HG03565 (cell line): ENCODE data around the gene SF3B3.
"Not testable (repeated sequence)": the region's sequence is repeated elsewhere in the genome, so short reads cannot be mapped to it uniquely, and the experiment has no call there.

Experiments used
- ATAC-seq: cut with Tn5 transposase; IDR thresholded peaks from one replicate; pipeline ENCODE4 v1.9.1; 2021; ENCODE audit warnings: mild to moderate bottlenecking, moderate library complexity; ENCODE audit not compliant: unreplicated experiment

SF3B3 gene

GRCh38 chr16:70510216-70510615, 13.4 kb upstream of the SF3B3 start:
- no peak for ATAC-seq

GRCh38 chr16:70511833-70512232, 11.8 kb upstream of the SF3B3 start:
- ATAC-seq = no peak

DNA sequence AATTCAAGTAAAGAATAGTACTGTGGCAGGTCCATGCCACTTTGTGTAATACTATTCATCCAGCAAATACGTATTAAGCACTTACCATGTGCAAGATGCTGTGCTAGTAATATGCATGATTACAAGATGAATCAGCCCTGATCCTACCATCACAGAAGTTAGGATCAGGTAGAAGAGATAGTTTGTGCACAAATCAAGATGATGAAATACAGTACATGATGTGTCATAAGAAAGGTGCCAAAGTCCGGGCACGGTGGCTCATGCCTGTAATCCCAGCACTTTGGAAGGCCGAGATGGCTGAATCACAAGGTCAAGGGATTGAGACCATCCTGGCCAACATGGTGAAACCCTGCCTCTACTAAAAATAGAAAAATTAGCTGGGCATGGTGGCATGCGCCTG, 11.2 kb upstream of the SF3B3 start:
- no peak for ATAC-seq

DNA sequence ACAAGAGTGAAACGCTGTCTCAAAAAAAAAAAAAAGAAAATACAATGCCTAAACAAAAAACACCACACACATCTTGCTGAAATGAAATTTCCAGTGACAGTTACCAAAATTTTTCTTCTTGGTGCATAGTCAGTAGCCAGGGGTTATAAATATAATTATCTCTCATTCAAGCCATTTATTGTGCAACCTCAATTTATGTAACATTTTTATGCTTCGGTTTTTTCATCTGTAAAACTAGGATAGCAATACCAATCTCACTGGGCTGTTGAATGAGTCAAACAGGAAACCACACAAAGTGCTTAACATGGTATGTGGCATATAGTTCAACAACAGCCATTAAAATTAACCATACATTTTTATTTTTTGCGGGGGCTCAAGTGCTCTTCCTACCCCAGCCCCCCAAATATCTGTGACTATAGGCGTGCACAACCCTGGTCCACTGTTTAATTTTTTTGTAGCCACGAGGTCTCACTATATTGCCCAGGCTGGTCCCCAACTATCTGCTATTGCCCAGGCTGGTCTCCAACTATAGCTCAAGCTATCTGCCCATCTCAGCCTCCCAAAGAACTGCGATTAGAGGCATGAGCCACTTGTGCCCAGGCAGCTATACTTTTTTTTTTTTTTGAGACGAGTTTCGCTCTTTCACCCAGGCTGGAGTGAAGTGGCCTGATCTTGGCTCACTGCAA, 2.9 kb upstream of the SF3B3 start:
- ATAC-seq = no peak

DNA sequence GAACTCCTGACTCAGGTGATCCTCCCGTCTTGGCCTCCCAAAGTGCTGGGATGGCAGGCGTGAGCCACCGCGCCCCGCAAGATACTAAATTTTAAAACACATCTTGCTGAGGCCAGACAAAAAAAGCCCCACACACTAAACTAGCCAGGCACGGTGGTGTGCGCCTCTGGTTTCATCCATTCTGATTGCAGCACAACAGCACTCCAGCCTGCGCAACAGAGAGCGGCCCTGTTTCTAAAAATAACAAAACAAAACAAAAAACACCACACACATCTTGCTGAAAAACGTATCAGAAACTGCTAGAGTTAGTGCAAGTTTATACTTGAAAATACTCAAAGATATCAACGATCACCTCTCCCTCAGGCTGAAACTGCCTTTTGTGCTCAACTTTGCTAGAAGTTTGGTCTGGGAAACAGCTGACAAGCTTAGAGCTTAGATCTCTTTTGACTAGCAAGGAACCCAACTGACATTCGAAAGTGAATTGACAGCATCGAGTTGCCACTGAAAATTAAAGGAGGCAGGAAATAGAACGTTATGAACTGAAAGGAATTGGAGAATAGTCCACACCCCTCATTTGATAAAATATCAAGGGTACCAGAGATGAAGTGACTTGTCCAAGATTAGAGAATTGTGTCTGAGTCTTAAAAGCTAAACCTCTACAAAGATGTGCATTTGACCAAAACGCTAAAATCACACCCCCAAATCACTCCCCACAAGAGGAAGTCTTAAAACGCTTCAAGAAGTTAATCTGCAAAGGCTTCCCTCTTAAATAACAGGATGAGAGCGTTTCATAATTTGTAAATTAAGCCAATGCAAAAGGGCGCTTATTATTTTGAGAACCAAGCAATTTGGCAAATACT, 1.2 kb upstream of the SF3B3 start:
- no peak for ATAC-seq

DNA sequence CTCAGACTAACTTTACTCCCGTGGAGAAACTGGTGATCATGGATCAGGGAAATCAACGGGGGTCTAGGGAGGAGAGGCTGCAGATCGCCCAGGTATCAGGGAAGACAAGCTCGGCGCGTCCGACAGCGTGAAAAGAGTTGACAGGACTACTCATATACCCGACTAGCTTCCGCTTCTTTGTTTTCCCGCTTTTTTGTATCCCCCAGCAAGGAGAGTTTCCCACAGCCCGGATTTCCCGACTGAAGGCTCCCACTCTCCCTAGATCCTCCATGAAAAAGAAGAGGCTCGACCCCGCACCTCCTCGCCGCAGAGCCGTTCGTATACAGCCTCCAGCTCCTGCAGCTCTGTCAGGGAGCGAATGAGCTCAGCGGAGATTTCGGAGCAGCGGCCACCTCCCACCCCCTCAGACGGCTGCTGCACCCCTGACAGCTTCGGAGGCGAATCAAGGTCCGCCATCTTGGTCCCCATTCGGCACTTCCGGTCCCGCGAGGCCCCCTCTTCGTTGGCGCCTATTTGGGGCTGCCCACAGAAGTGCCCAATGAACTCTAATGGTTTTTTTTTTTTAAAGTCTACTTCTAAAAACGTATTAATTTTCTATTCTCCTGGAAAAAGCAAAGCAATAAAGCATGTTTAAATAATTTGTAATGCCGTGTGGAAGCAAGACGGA, 407 bp upstream of the SF3B3 start, which contains the start of gene COG4:
Gene COG4 (minus strand): TSS at position 479 of the 667 bp plus-strand sequence. CDS start 11 bp downstream, at position 468.
- peak; percentile 53 for ATAC-seq

GRCh38 chr16:70524399-70524825, 796 bp downstream of the SF3B3 start:
- ATAC-seq = not testable (repeated sequence)

GRCh38 chr16:70526403-70526802, 2.8 kb downstream of the SF3B3 start:
- ATAC-seq = no peak

- ATAC-seq = no peak
These were observed 3.8 kb downstream of the SF3B3 start for GRCh38 chr16:70527315-70527996.

GRCh38 chr16:70529051-70529777, 5.6 kb downstream of the SF3B3 start:
- ATAC-seq = no peak

- ATAC-seq = not testable (repeated sequence)
These were observed 6.3 kb downstream of the SF3B3 start for GRCh38 chr16:70529954-70530353.

GRCh38 chr16:70534971-70535370, 11.4 kb downstream of the SF3B3 start:
- no peak for ATAC-seq

DNA sequence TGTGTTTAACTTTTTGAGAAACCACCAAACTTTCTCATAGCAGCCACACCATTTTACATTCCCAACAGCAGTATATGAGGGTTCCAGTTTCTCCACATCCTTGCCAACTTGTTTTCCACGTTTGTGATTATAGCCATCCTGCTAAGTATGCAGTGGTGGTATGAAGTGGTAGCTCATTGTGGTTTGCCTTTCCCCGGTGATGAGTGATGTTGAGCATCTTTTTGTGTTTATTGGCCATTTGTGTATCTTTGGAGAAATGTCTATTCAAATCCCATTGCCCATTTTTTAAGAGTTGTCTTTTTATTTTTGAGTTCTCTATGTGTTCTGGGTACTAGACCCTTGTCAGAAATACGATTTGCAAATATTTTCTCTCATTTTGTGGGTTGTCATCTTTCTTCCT, 17.4 kb downstream of the SF3B3 start:
- ATAC-seq = no peak

DNA sequence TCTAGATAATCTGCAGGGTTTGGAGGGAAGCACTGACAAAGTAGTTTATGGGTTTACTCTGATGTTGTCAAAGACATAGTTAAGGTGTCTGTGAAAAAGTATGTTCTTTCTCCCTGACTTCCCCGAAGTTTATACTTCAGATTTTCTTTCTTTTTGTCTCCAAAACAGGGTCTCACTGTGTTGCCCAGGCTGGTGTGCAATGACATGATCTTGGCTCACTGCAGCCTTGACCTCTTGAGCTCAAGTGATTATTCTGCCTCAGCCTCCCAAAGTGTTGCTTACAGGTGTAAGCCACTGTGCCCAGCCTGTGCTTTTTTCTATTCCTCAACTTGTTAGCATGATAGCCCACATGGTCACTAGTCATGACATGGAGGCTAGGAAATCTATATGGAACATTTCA, 20.9 kb downstream of the SF3B3 start:
- ATAC-seq = no peak

DNA sequence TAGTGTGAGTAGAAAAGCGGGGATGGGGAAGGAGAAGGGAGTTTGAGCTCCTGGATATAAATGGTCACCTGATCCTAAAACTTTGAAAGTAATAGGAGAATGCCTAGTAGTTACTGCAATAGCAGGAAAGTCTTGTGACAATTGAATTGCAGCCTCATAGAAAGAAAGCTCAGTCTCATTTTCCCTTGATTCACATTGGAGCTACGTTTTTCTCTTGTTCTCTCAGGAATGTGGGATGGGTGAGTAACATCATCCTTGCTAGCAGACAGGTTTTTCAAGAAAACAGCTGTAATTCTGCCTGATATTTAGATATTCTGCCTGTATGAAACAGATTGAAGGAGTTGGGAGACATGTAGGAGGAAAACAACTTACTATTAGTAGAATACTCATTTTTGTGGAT, 25.3 kb downstream of the SF3B3 start:
- no peak for ATAC-seq

DNA sequence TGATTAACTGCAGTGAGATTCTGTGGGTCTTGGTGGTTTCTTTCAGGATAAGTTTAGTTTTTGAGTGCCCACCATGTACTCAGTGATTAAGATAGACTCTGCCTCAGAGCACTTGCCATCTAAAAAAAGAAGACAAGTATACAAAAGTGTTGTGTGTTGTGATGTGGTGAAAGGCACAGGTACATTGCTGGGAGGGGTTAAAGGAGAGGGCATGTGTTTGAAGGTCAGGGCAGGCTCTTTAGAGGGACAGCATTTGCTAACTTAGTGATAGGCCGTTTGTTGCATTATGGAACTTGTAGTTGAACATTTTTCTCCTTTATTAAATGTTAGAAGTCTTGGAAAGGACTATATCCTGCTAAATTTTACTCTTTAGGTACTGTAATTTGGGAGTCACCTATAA, 26.5 kb downstream of the SF3B3 start:
- ATAC-seq = no peak

GRCh38 chr16:70551788-70552187, 28.2 kb downstream of the SF3B3 start:
- ATAC-seq = no peak

DNA sequence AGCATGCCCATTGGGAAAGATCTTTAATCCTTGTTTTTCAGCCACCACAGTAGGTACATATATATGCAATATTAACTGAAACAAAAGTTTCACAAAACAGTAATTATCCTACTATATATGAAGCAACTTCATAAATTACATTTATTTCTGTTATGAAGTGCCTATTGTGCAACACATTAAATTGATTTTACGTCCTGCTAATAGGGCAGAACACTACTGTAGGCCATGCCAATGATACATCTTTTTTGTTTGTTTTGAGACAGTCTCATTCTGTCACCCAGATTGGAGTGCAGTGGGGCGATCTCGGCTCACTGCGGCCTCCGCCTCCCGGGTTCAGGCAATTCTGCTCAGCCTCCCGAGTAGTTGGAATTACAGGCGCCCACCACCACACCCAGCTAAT, 29.1 kb downstream of the SF3B3 start:
- ATAC-seq = no peak

DNA sequence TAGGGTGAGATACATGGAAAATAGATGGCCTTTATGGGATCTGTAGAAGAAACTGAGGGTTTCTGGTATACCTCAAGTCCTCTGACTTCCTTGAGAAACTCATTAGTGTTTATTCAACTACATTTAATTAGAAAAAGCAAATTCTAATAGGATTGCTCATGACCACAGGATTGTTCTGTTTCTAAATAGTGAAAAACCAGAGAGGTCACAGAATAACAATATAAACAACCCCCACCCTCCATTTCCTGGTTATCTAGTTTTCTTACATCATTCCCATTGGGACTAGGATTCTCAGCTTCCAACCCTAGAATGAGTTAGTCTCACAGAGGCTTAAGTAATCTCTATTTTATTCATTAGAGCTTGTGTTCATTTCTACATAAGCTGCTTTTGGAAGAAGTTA, 30.0 kb downstream of the SF3B3 start:
- ATAC-seq = no peak

DNA sequence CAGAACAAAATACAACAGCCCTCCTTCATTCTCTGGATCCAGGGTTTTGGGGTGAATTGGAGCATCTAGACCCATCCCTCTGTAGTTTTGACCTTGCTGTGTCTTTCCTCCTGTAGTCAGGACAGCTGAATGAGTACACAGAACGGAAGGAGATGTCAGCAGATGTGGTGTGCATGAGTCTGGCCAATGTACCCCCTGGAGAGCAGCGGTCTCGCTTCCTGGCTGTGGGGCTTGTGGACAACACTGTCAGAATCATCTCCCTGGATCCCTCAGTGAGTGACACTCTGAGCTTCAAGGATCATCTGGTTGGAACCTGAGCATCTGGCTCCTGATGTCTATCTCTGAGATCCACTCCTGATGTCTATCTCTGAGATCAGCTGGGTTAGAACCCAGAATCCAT, 32.4 kb downstream of the SF3B3 start:
- ATAC-seq = no peak
